HUES6 (cell line): ENCODE results near the gene LCE2B.

Source experiments
- H3K27ac ChIP-seq: 2 replicates; pipeline ENCODE4 v1.7.0; 2013; ENCODE audit warnings: low read depth, mild to moderate bottlenecking, low read length, inconsistent platforms
- H3K27me3 ChIP-seq: 2 replicates; pipeline ENCODE4 v1.6.1; 2013; ENCODE audit warnings: low read length; ENCODE audit not compliant: control insufficient read depth, insufficient read depth
- H3K36me3 ChIP-seq: 2 replicates; pipeline ENCODE4 v1.6.1; 2013; ENCODE audit warnings: low read length; ENCODE audit not compliant: control insufficient read depth, insufficient read depth
- H3K4me1 ChIP-seq: 2 replicates; pipeline ENCODE4 v1.6.1; 2013; ENCODE audit warnings: low read length; ENCODE audit not compliant: control insufficient read depth, insufficient read depth
- H3K4me3 ChIP-seq: 2 replicates; pipeline ENCODE4 v1.5.1; 2013; ENCODE audit warnings: low read depth, low read length
- H3K9ac ChIP-seq: one replicate; pipeline ENCODE4 v1.6.1; 2013; ENCODE audit warnings: mild to moderate bottlenecking, low read length
- H3K9me3 ChIP-seq: 2 replicates; pipeline ENCODE4 v1.6.1; 2013; ENCODE audit warnings: low read depth, low read length; ENCODE audit not compliant: control insufficient read depth, insufficient read depth

The LCE2B gene

GRCh38 chr1:152728986-152729385 lies 43.1 kb downstream of the LCE2B start:
- peaks cover 4% of the 10 kb centered on the region; the same call in 1 of the 2 replicates for H3K27me3 ChIP-seq
- no peak overlapping the region for H3K9ac ChIP-seq
- no peak overlapping the region for H3K4me3 ChIP-seq
- no peak overlapping the region for H3K27ac ChIP-seq
- H3K36me3 ChIP-seq, result no peaks in the 10 kb centered on the region
- no peaks in the 10 kb centered on the region for H3K4me1 ChIP-seq
- H3K9me3 ChIP-seq, result peaks cover 3% of the 10 kb centered on the region; the same call in 1 of the 2 replicates

- Histone ChIP-seq H3K36me3 (no peaks in the 10 kb centered on the region), H3K4me3 (no peak overlapping the region), H3K9me3 (peaks cover 11% of the 10 kb centered on the region; the same call in 1 of the 2 replicates), H3K9ac (no peak overlapping the region), H3K4me1 (no peaks in the 10 kb centered on the region), H3K27me3 (peaks cover 11% of the 10 kb centered on the region; the same call in 1 of the 2 replicates), H3K27ac (no peak overlapping the region)
Measured at GRCh38 chr1:152735648-152736047, 49.7 kb downstream of the LCE2B start.
